GM12878 (cell line): Measurements from ENCODE around the gene HMGN4. TPM values are rescaled to one million over a fixed set of nuclear protein-coding genes. Genes with fewer than 3 reads are reported as not detected.

Experiments
- ATF3 ChIP-seq: IDR thresholded peaks from 2 replicates; pipeline ENCODE4 v1.6.1; 2011; ENCODE audit warnings: low read depth, mild to moderate bottlenecking, low read length, moderate library complexity, borderline replicate concordance; ENCODE audit errors: extremely low read depth
- BCL3 ChIP-seq: IDR thresholded peaks from 2 replicates; pipeline ENCODE4 v1.6.1; 2011; ENCODE audit warnings: borderline replicate concordance, low read depth, mild to moderate bottlenecking, moderate library complexity, low read length; ENCODE audit not compliant: insufficient read depth, poor library complexity, severe bottlenecking
- BCLAF1 ChIP-seq: fragments of 450-650 bp; IDR thresholded peaks from 2 replicates; pipeline ENCODE4 v1.6.1; 2017; ENCODE audit warnings: antibody characterized with exemption, mild to moderate bottlenecking, moderate library complexity
- EGR1 ChIP-seq, 2 experiments: IDR thresholded peaks; 1 replicate in 1 of 2; 2 replicates in 1 of 2; pipeline ENCODE4 v1.6.1; 2011 to 2012; ENCODE audit warnings: low read depth in 2 of 2, low read length in 2 of 2, borderline replicate concordance in 1 of 2, mild to moderate bottlenecking in 1 of 2, moderate library complexity in 1 of 2
- FOS ChIP-seq: IDR thresholded peaks from 3 replicates; pipeline ENCODE4 v1.6.1; 2011; ENCODE audit warnings: borderline replicate concordance; ENCODE audit not compliant: insufficient read length; ENCODE audit errors: extremely low read depth
- HDAC6 ChIP-seq: fragments of 200-600 bp; sonication (generic); IDR thresholded peaks from one replicate; pipeline ENCODE4 v1.8.0; 2017; ENCODE audit warnings: antibody characterized with exemption; ENCODE audit not compliant: unreplicated experiment
- IKZF2 ChIP-seq, 2 experiments: fragments of 450-650 bp; IDR thresholded peaks; 2 replicates each; pipeline ENCODE4 v1.6.1; 2017; ENCODE audit warnings: mild to moderate bottlenecking in 2 of 2, moderate library complexity in 2 of 2
- MYC ChIP-seq: IDR thresholded peaks from 2 replicates; pipeline ENCODE4 v1.6.1; 2011; ENCODE audit warnings: mild to moderate bottlenecking, low read length, moderate library complexity, inconsistent platforms; ENCODE audit not compliant: insufficient read depth, insufficient replicate concordance, insufficient read length, severe bottlenecking
- NBN ChIP-seq: fragments of 450-650 bp; IDR thresholded peaks from 2 replicates; pipeline ENCODE4 v1.6.1; 2016
- PBX3 ChIP-seq: IDR thresholded peaks from 2 replicates; pipeline ENCODE4 v1.6.1; 2011; ENCODE audit warnings: mild to moderate bottlenecking, low read depth, low read length, moderate library complexity; ENCODE audit not compliant: insufficient replicate concordance
- RCOR1 ChIP-seq: conservative IDR thresholded peaks from 2 replicates; pipeline ENCODE4 v1.6.1; 2012; ENCODE audit warnings: low read depth, low read length, improper control_type of control experiment
- SMAD5 ChIP-seq: IDR thresholded peaks from 2 replicates; pipeline ENCODE4 v1.6.1; 2016; ENCODE audit warnings: antibody characterized with exemption, low read depth
- SUZ12 ChIP-seq: fragments of 200-600 bp; sonication (generic); IDR thresholded peaks from one replicate; pipeline ENCODE4 v1.6.1; 2018; ENCODE audit warnings: antibody characterized with exemption, mild to moderate bottlenecking; ENCODE audit not compliant: unreplicated experiment
- USF2 ChIP-seq: IDR thresholded peaks from 2 replicates; pipeline ENCODE4 v1.6.1; 2011; ENCODE audit warnings: low read depth, low read length, improper control_type of control experiment, borderline replicate concordance
- WRNIP1 ChIP-seq: IDR thresholded peaks from 2 replicates; pipeline ENCODE4 v1.6.1; 2011; ENCODE audit warnings: low read depth, low read length, improper control_type of control experiment, borderline replicate concordance
- ZBTB11 ChIP-seq: fragments of 450-650 bp; formaldehyde crosslinking; IDR thresholded peaks from 2 replicates; pipeline ENCODE4 v1.5.0; 2022; ENCODE audit warnings: mild to moderate bottlenecking, missing genetic modification characterization
- ZNF217 ChIP-seq: fragments of 450-650 bp; IDR thresholded peaks from 2 replicates; pipeline ENCODE4 v1.6.1; 2017; ENCODE audit warnings: antibody characterized with exemption, mild to moderate bottlenecking
- ZZZ3 ChIP-seq: IDR thresholded peaks from 2 replicates; pipeline ENCODE4 v1.6.1; 2011; ENCODE audit warnings: low read depth; ENCODE audit not compliant: control insufficient read depth, insufficient read length
- polyA plus RNA-seq, 11 experiments: library from polyadenylated mRNA; depleted of rRNA in 4 of 11; unstranded in 6 of 11; stranded (reverse) in 5 of 11; fragments of >200 nt; fragmentation: Nextera tagmentation in 4 of 11; fragmentation: Illumina TruSeq in 1 of 11; extraction: Ambion mirVana in 4 of 11; extraction: Trizol in 1 of 11; gene quantifications; 1 replicate in 1 of 11; 2 replicates in 10 of 11; pipeline versions ENCODE4 v1.2.1 to v1.2.3, GENCODE V29; 2011 to 2016; ENCODE audit warnings: inconsistent platforms in 2 of 11, missing spikeins in 2 of 11, low read depth in 1 of 11
- total RNA-seq, 4 experiments: library from RNA; depleted of rRNA in 3 of 4; stranded (reverse); fragments of >200 nt in 3 of 4; fragmentation: Illumina TruSeq in 1 of 4; extraction: Trizol in 1 of 4; gene quantifications; 2 replicates each; pipeline versions ENCODE4 v1.2.1 to v1.2.3, GENCODE V29; 2013 to 2021

Gene HMGN4
- total and polyA plus RNA-seq, 10 of the 15 experiments (the other 5 are each of a cell fraction or from before 2014, with no cell fraction given): 26.7 to 99.1 (median 76.7) TPM

GRCh38 chr6:26537160-26537845 lies 863 bp upstream of the HMGN4 start (continued):
- TF ChIP-seq ATF3 (no peak), NBN (no peak; the same call in none of the 2 replicates), WRNIP1 (no peak), HDAC6 (no peak), MYC (peak; percentile 39), PBX3 (no peak), USF2 (peak; percentile 28; the same call in 1 of the 2 replicates), ZBTB11 (CRISPR knock-in tag) (no peak), SMAD5 (no peak), BCLAF1 (0 out of 2 replicates have a peak, but pooled peaks have one; percentile 48), FOS (no peak), EGR1 (IDR thresholded peaks at IDR 0.05; ENCODE audit: borderline replicate concordance in 1 of 2, low read depth in 2 of 2, low read length in 2 of 2) (0 out of 3 replicates have a peak, but pooled peaks of 1 of the 2 experiments have one; percentile 22), ZZZ3 (no peak), IKZF2 (IDR thresholded peaks at IDR 0.05) (peak; percentile 86 to 88), RCOR1 (no peak), SUZ12 (no peak), BCL3 (no peak), ZNF217 (peak; percentile 87)
